HepG2 (cell line): ENCODE data around the gene ZNF782. TPM values are rescaled to one million over a fixed set of nuclear protein-coding genes. Genes with fewer than 3 reads are reported as not detected.

Experiments used
- ASH2L ChIP-seq: fragments of 300-600, 200-600 bp; sonication (generic); IDR thresholded peaks from 2 replicates; pipeline ENCODE4 v1.7.0; 2017; ENCODE audit warnings: low read depth, mild to moderate bottlenecking, moderate library complexity, mixed read lengths, low read length; ENCODE audit not compliant: insufficient read length
- ATF7 ChIP-seq, 2 experiments: fragments of 450-650 bp in 1 of 2; sonication (generic) in 1 of 2; formaldehyde crosslinking in 1 of 2; IDR thresholded peaks; 2 replicates each; pipeline versions ENCODE4 v1.4.0 to v1.6.1; 2016 to 2020; ENCODE audit warnings: antibody characterized with exemption in 1 of 2, mild to moderate bottlenecking in 1 of 2, missing genetic modification reagents in 1 of 2
- HNF4A ChIP-seq: sonication (generic); formaldehyde crosslinking; IDR thresholded peaks from 2 replicates; pipeline ENCODE4 v1.4.0; 2020; ENCODE audit warnings: missing genetic modification reagents
- HNF4G ChIP-seq, 2 experiments: sonication (generic) in 1 of 2; formaldehyde crosslinking in 1 of 2; IDR thresholded peaks; 2 replicates each; pipeline versions ENCODE4 v1.4.0 to v1.6.1; 2011 to 2020; ENCODE audit warnings: borderline replicate concordance in 2 of 2, low read depth in 2 of 2, mild to moderate bottlenecking in 2 of 2, low read length in 1 of 2, missing genetic modification reagents in 1 of 2, moderate library complexity in 1 of 2
- HNRNPLL ChIP-seq: fragments of 200-400 bp; formaldehyde crosslinking; IDR thresholded peaks from 2 replicates; pipeline ENCODE4 v1.6.1; 2017; ENCODE audit warnings: mild to moderate bottlenecking, low read depth, low read length; ENCODE audit not compliant: poor library complexity, severe bottlenecking
- JUN ChIP-seq: sonication (generic); formaldehyde crosslinking; IDR thresholded peaks from 2 replicates; pipeline ENCODE4 v1.4.0; 2020; ENCODE audit warnings: mild to moderate bottlenecking, missing genetic modification reagents
- MED8 ChIP-seq: sonication (generic); formaldehyde crosslinking; IDR thresholded peaks from 2 replicates; pipeline ENCODE4 v1.8.1; 2023; ENCODE audit warnings: mild to moderate bottlenecking, missing genetic modification reagents; ENCODE audit not compliant: insufficient replicate concordance
- MIXL1 ChIP-seq: IDR thresholded peaks from 2 replicates; pipeline ENCODE4 v1.6.1; 2016
- NAIF1 ChIP-seq: sonication (generic); formaldehyde crosslinking; IDR thresholded peaks from 2 replicates; pipeline ENCODE4 v1.5.0; 2020; ENCODE audit warnings: mild to moderate bottlenecking, missing genetic modification reagents, borderline replicate concordance
- NR2F2 ChIP-seq: IDR thresholded peaks from 2 replicates; pipeline ENCODE4 v1.6.1; 2012; ENCODE audit warnings: low read depth, inconsistent platforms, borderline replicate concordance
- RXRB ChIP-seq: IDR thresholded peaks from 2 replicates; pipeline ENCODE4 v1.6.1; 2016; ENCODE audit warnings: borderline replicate concordance, missing genetic modification reagents, missing compliant biosample characterization
- SP1 ChIP-seq, 2 experiments: fragments of 450-650 bp in 1 of 2; sonication (generic) in 1 of 2; formaldehyde crosslinking in 1 of 2; IDR thresholded peaks; 2 replicates each; pipeline versions ENCODE4 v1.4.0 to v1.6.1; 2016 to 2020; ENCODE audit warnings: missing genetic modification reagents in 1 of 2
- TEAD2 ChIP-seq: sonication (generic); formaldehyde crosslinking; IDR thresholded peaks from 2 replicates; pipeline ENCODE4 v1.9.0; 2021; ENCODE audit warnings: missing genetic modification reagents
- ZC3H13 ChIP-seq: sonication (generic); formaldehyde crosslinking; IDR thresholded peaks from 2 replicates; pipeline ENCODE4 v1.8.1; 2023; ENCODE audit warnings: mild to moderate bottlenecking, missing genetic modification reagents, moderate library complexity
- ZNF263 ChIP-seq: sonication (generic); formaldehyde crosslinking; IDR thresholded peaks from 2 replicates; pipeline ENCODE4 v1.4.0; 2020; ENCODE audit warnings: missing genetic modification reagents
- ZNF446 ChIP-seq: sonication (generic); formaldehyde crosslinking; IDR thresholded peaks from 2 replicates; pipeline ENCODE4 v1.5.0; 2020; ENCODE audit warnings: mild to moderate bottlenecking, missing genetic modification reagents
- ZNF619 ChIP-seq: sonication (generic); formaldehyde crosslinking; IDR thresholded peaks from 2 replicates; pipeline ENCODE4 v1.4.0; 2020; ENCODE audit warnings: mild to moderate bottlenecking, missing genetic modification reagents
- ZNF782 ChIP-seq: sonication (generic); formaldehyde crosslinking; IDR thresholded peaks from 2 replicates; pipeline ENCODE4 v1.4.0; 2020; ENCODE audit warnings: missing genetic modification reagents, mild to moderate bottlenecking, borderline replicate concordance
- polyA plus RNA-seq, 8 experiments: library from polyadenylated mRNA; depleted of rRNA in 3 of 8; stranded (reverse) in 7 of 8; unstranded in 1 of 8; fragments of >200 nt; fragmentation: Illumina TruSeq in 4 of 8; extraction: Trizol in 4 of 8; gene quantifications; 2 replicates each; pipeline versions ENCODE4 v1.2.1 to v1.2.3, GENCODE V29; 2011 to 2016; ENCODE audit warnings: low read depth in 4 of 8, missing spikeins in 1 of 8, mixed read lengths in 1 of 8; ENCODE audit not compliant: insufficient read depth in 1 of 8
- total RNA-seq, 5 experiments: library from RNA; depleted of rRNA; stranded (reverse); fragments of >200 nt; fragmentation: Illumina TruSeq; extraction: Trizol; gene quantifications; 2 replicates each; pipeline ENCODE4 v1.2.3, GENCODE V29; 2016; ENCODE audit warnings: low read depth in 1 of 5
- TF ChIP-seq, protein P1 (sequence below): sonication (generic); formaldehyde crosslinking; IDR thresholded peaks from 2 replicates; pipeline ENCODE4 v1.4.0; 2020; ENCODE audit warnings: missing genetic modification reagents, mild to moderate bottlenecking, borderline replicate concordance
- TF ChIP-seq, protein P2 (sequence below): sonication (generic); formaldehyde crosslinking; IDR thresholded peaks from 2 replicates; pipeline ENCODE4 v1.4.0; 2020; ENCODE audit warnings: mild to moderate bottlenecking, missing genetic modification reagents, borderline replicate concordance

Gene ZNF782
- total and polyA plus RNA-seq, 2 of the 13 experiments (the other 11 are each of a cell fraction or from before 2014, with no cell fraction given) = 1.4 to 4.9 TPM

DNA sequence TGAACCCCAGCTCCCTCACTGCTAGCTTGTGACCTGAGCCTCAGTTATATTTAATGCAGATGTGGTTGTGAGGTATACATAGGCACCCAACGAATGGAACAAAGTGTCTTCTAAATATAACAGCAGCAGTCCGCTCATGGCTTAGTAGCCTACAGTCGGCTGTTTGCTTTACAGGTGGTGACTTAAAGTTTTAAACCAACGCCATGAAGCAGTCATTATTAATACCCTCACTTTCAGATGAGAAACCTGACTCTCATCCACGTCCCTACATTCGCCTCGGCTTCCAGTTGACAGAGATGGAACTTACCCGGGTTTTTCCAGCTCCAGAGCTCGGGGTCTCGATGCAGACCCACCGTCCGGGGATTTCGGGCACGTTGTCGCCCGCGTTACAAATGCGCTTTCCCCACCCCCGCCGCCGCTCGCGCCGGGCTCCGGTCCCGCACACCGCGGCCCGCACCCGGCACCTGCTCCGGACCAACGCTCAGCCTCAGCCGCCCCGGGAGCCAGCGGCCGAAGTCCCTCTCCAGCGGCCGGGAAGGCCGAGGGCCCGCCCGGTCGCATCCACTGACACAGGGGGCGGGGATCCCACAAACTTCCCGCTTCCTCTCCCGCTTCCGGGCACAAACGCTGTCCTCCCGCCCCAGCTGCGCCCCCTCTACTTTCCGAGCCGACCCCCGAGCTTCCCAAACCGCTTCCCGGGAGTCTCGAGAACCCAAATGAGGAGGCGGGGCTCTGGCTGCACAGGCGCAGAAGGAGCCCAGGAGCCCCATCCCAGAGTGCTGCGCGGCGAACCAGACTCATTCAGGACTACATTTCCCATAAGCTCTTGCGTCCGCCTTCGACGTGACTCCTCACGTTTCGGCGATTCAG lies at the start of gene ZNF782 (continued):
- TF ChIP-seq ZNF782 = no peak
- no peak for TF ChIP-seq ZNF446 (CRISPR knock-in tag)
- peak; percentile 97 for TF ChIP-seq NAIF1 (CRISPR knock-in tag)
- TF ChIP-seq HNRNPLL = peak; percentile 92
- TF ChIP-seq HNF4G (IDR thresholded peaks at IDR 0.05; ENCODE audit: borderline replicate concordance, low read depth, low read length) = no peak
- TF ChIP-seq HNF4G (CRISPR knock-in tag; IDR thresholded peaks at IDR 0.05; ENCODE audit: borderline replicate concordance, low read depth) = peak; percentile 48; the same call in 1 of the 2 replicates
- no peak for TF ChIP-seq MED8
- peak; percentile 55 for TF ChIP-seq ZNF619 (CRISPR knock-in tag)
- TF ChIP-seq JUN (CRISPR knock-in tag) = no peak
- no peak for TF ChIP-seq SP1 (IDR thresholded peaks at IDR 0.05)
- TF ChIP-seq SP1 (CRISPR knock-in tag; IDR thresholded peaks at IDR 0.05) = peak; percentile 41; the same call in 1 of the 2 replicates
- TF ChIP-seq, protein P1, sequence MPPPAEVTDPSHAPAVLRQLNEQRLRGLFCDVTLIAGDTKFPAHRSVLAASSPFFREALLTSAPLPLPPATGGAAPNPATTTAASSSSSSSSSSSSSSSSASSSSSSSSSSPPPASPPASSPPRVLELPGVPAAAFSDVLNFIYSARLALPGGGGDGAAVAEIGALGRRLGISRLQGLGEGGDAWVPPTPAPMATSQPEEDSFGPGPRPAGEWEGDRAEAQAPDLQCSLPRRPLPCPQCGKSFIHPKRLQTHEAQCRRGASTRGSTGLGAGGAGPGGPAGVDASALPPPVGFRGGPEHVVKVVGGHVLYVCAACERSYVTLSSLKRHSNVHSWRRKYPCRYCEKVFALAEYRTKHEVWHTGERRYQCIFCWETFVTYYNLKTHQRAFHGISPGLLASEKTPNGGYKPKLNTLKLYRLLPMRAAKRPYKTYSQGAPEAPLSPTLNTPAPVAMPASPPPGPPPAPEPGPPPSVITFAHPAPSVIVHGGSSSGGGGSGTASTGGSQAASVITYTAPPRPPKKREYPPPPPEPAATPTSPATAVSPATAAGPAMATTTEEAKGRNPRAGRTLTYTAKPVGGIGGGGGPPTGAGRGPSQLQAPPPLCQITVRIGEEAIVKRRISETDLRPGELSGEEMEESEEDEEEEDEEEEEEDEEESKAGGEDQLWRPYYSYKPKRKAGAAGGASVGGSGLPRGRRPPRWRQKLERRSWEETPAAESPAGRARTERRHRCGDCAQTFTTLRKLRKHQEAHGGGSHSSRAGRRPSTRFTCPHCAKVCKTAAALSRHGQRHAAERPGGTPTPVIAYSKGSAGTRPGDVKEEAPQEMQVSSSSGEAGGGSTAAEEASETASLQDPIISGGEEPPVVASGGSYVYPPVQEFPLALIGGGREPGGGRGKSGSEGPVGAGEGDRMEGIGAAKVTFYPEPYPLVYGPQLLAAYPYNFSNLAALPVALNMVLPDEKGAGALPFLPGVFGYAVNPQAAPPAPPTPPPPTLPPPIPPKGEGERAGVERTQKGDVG = no peak
- no peak for TF ChIP-seq ZNF263
- TF ChIP-seq, protein P2, sequence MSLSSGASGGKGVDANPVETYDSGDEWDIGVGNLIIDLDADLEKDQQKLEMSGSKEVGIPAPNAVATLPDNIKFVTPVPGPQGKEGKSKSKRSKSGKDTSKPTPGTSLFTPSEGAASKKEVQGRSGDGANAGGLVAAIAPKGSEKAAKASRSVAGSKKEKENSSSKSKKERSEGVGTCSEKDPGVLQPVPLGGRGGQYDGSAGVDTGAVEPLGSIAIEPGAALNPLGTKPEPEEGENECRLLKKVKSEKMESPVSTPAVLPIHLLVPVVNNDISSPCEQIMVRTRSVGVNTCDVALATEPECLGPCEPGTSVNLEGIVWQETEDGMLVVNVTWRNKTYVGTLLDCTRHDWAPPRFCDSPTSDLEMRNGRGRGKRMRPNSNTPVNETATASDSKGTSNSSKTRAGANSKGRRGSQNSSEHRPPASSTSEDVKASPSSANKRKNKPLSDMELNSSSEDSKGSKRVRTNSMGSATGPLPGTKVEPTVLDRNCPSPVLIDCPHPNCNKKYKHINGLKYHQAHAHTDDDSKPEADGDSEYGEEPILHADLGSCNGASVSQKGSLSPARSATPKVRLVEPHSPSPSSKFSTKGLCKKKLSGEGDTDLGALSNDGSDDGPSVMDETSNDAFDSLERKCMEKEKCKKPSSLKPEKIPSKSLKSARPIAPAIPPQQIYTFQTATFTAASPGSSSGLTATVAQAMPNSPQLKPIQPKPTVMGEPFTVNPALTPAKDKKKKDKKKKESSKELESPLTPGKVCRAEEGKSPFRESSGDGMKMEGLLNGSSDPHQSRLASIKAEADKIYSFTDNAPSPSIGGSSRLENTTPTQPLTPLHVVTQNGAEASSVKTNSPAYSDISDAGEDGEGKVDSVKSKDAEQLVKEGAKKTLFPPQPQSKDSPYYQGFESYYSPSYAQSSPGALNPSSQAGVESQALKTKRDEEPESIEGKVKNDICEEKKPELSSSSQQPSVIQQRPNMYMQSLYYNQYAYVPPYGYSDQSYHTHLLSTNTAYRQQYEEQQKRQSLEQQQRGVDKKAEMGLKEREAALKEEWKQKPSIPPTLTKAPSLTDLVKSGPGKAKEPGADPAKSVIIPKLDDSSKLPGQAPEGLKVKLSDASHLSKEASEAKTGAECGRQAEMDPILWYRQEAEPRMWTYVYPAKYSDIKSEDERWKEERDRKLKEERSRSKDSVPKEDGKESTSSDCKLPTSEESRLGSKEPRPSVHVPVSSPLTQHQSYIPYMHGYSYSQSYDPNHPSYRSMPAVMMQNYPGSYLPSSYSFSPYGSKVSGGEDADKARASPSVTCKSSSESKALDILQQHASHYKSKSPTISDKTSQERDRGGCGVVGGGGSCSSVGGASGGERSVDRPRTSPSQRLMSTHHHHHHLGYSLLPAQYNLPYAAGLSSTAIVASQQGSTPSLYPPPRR = no peak
- TF ChIP-seq NR2F2 = no peak
- 0 out of 2 replicates have a peak, but pooled peaks have one; percentile 3 for TF ChIP-seq HNF4A (CRISPR knock-in tag)
- TF ChIP-seq ZC3H13 (CRISPR knock-in tag) = no peak
- TF ChIP-seq TEAD2 = no peak
- TF ChIP-seq RXRB (CRISPR knock-in tag) = peak; percentile 29; the same call in 1 of the 2 replicates
- 0 out of 2 replicates have a peak, but pooled peaks have one; percentile 14 for TF ChIP-seq MIXL1 (CRISPR knock-in tag)
- TF ChIP-seq ATF7 (IDR thresholded peaks at IDR 0.05) = no peak
- TF ChIP-seq ATF7 (CRISPR knock-in tag; IDR thresholded peaks at IDR 0.05) = no peak
- TF ChIP-seq ASH2L = peak; percentile 81
